Stimulated activated naive CD4-positive, alpha-beta T cell (primary cell): Measurements from ENCODE around the gene FRMD4A.

Experiments used
- DNase-seq, 6 experiments: peaks; one replicate each; lab custom pipeline; 2025; lab: John Stamatoyannopoulos, UW

The FRMD4A gene

GRCh38 chr10:14340051-14340744 is 9.5 kb upstream of the FRMD4A start:
- no peak for DNase-seq

- no peak for DNase-seq
These were observed 6.0 kb upstream of the FRMD4A start for GRCh38 chr10:14336736-14337135.

GRCh38 chr10:14334771-14335170 is 4.0 kb upstream of the FRMD4A start:
- no peak for DNase-seq

- no peak for DNase-seq
These were observed 2.9 kb upstream of the FRMD4A start for GRCh38 chr10:14333606-14334005.

- DNase-seq: no peak
These were observed 2.2 kb upstream of the FRMD4A start for GRCh38 chr10:14332903-14333302.

GRCh38 chr10:14329746-14330173 is 964 bp downstream of the FRMD4A start:
- no peak for DNase-seq

GRCh38 chr10:14328881-14329672 is 1.6 kb downstream of the FRMD4A start:
- DNase-seq: no peak

- DNase-seq: no peak
These were observed 3.2 kb downstream of the FRMD4A start for GRCh38 chr10:14327527-14327926.

- no peak for DNase-seq
These were observed 4.1 kb downstream of the FRMD4A start for GRCh38 chr10:14326581-14326980.

- peak in 3 of 6 experiments; percentile 2 to 18 (median 11) for DNase-seq
These were observed 5.3 kb downstream of the FRMD4A start for GRCh38 chr10:14325325-14325955.

GRCh38 chr10:14322526-14323188 is 8.1 kb downstream of the FRMD4A start:
- no peak for DNase-seq

GRCh38 chr10:14318007-14318406 is 12.7 kb downstream of the FRMD4A start:
- DNase-seq: no peak

- no peak for DNase-seq
These were observed 18.7 kb downstream of the FRMD4A start for GRCh38 chr10:14312014-14312413.

- DNase-seq: no peak
These were observed 19.3 kb downstream of the FRMD4A start for GRCh38 chr10:14311206-14311957.

- no peak for DNase-seq
These were observed 21.1 kb downstream of the FRMD4A start for GRCh38 chr10:14309593-14309992.

- DNase-seq: no peak
These were observed 24.5 kb downstream of the FRMD4A start for GRCh38 chr10:14306190-14306589.

GRCh38 chr10:14304046-14304445 is 26.7 kb downstream of the FRMD4A start:
- no peak for DNase-seq

GRCh38 chr10:14302035-14302434 is 28.7 kb downstream of the FRMD4A start:
- no peak for DNase-seq

- DNase-seq: no peak
These were observed 31.2 kb downstream of the FRMD4A start for GRCh38 chr10:14299556-14299955.

GRCh38 chr10:14296065-14296709 is 34.5 kb downstream of the FRMD4A start:
- DNase-seq: no peak
